Activated CD4-positive, alpha-beta T cell treated with anti-CD3 and anti-CD28 coated beads for 24 hours (primary cell): ENCODE measurements around the gene KRT82.
"Not testable (repeated sequence)": the region's sequence is repeated elsewhere in the genome, so short reads cannot be mapped to it uniquely, and the experiment has no call there.

Experiments
- DNase-seq, 2 donors: peaks; one replicate each; pipeline ENCODE4 v3.0.0-alpha.2; 2020; ENCODE audit warnings: low read depth in 2 of 2

Gene KRT82

GRCh38 chr12:52360663-52361271 is 45.4 kb downstream of the KRT82 start:
- DNase-seq: no peak

GRCh38 chr12:52360106-52360662 is 46.0 kb downstream of the KRT82 start:
- no peak for DNase-seq

GRCh38 chr12:52359621-52360061 is 46.5 kb downstream of the KRT82 start:
- DNase-seq: no peak

GRCh38 chr12:52358575-52359350 is 47.4 kb downstream of the KRT82 start:
- DNase-seq: no peak

GRCh38 chr12:52356762-52357580 is 49.2 kb downstream of the KRT82 start:
- no peak for DNase-seq

GRCh38 chr12:52356031-52356761 is 49.9 kb downstream of the KRT82 start:
- no peak for DNase-seq

GRCh38 chr12:52355176-52355575 is 51.0 kb downstream of the KRT82 start:
- DNase-seq: no peak

GRCh38 chr12:52354200-52354599 is 51.9 kb downstream of the KRT82 start:
- no peak for DNase-seq

GRCh38 chr12:52353766-52354165 is 52.4 kb downstream of the KRT82 start:
- DNase-seq: no peak

- DNase-seq: no peak
Measured at GRCh38 chr12:52352951-52353350, 53.2 kb downstream of the KRT82 start.

- no peak for DNase-seq
Measured at GRCh38 chr12:52351196-52352059, 54.7 kb downstream of the KRT82 start.

- DNase-seq: no peak
Measured at GRCh38 chr12:52350786-52351185, 55.3 kb downstream of the KRT82 start.

GRCh38 chr12:52350021-52350620 is 56.0 kb downstream of the KRT82 start:
- DNase-seq: no peak

GRCh38 chr12:52349196-52349595 is 56.9 kb downstream of the KRT82 start:
- DNase-seq: no peak

GRCh38 chr12:52347551-52348510 is 58.3 kb downstream of the KRT82 start:
- DNase-seq: no peak

GRCh38 chr12:52347016-52347415 is 59.1 kb downstream of the KRT82 start:
- no peak for DNase-seq

- no peak for DNase-seq
Measured at GRCh38 chr12:52346593-52346992, 59.5 kb downstream of the KRT82 start.

- DNase-seq: not testable (repeated sequence)
Measured at GRCh38 chr12:52345041-52345440, 61.1 kb downstream of the KRT82 start.

- DNase-seq: no peak
Measured at GRCh38 chr12:52344111-52344510, 62.0 kb downstream of the KRT82 start.
